WTC11 (cell line): ENCODE measurements around the gene PLEKHS1.

ENCODE experiments used
- ATF3 ChIP-seq: sonication (generic); formaldehyde crosslinking; conservative IDR thresholded peaks from 2 replicates; pipeline ENCODE4 v1.8.1; 2022; ENCODE audit warnings: mild to moderate bottlenecking, missing genetic modification reagents
- CTCF ChIP-seq: fragments of 200-600 bp; IDR thresholded peaks from 2 replicates; pipeline ENCODE4 v1.8.0; 2022; ENCODE audit warnings: antibody characterized with exemption
- ESRRA ChIP-seq: sonication (generic); formaldehyde crosslinking; IDR thresholded peaks from 2 replicates; pipeline ENCODE4 v1.8.1; 2022; ENCODE audit warnings: mild to moderate bottlenecking, missing genetic modification reagents, borderline replicate concordance
- FOXP1 ChIP-seq: sonication (generic); formaldehyde crosslinking; IDR thresholded peaks from 2 replicates; pipeline ENCODE4 v1.8.0; 2022; ENCODE audit warnings: missing genetic modification reagents, mild to moderate bottlenecking, moderate library complexity, borderline replicate concordance
- NFE2L1 ChIP-seq: sonication (generic); formaldehyde crosslinking; IDR thresholded peaks from 2 replicates; pipeline ENCODE4 v1.8.1; 2023; ENCODE audit warnings: missing genetic modification reagents
- ZNF512 ChIP-seq: sonication (generic); formaldehyde crosslinking; IDR thresholded peaks from 2 replicates; pipeline ENCODE4 v1.8.1; 2022; ENCODE audit warnings: missing genetic modification reagents, borderline replicate concordance

- TF ChIP-seq CTCF (no peak), FOXP1 (CRISPR knock-in tag) (no peak), ESRRA (CRISPR knock-in tag) (no peak), ATF3 (CRISPR knock-in tag) (no peak), ZNF512 (CRISPR knock-in tag) (no peak), NFE2L1 (no peak)
Measured at GRCh38 chr10:113770346-113770745, 18.9 kb downstream of the PLEKHS1 start.
